ENCODE data around the gene FKBP15.
"Not testable (repeated sequence)": the region's sequence is repeated elsewhere in the genome, so short reads cannot be mapped to it uniquely, and the experiment has no call there.

Gene FKBP15

DNA sequence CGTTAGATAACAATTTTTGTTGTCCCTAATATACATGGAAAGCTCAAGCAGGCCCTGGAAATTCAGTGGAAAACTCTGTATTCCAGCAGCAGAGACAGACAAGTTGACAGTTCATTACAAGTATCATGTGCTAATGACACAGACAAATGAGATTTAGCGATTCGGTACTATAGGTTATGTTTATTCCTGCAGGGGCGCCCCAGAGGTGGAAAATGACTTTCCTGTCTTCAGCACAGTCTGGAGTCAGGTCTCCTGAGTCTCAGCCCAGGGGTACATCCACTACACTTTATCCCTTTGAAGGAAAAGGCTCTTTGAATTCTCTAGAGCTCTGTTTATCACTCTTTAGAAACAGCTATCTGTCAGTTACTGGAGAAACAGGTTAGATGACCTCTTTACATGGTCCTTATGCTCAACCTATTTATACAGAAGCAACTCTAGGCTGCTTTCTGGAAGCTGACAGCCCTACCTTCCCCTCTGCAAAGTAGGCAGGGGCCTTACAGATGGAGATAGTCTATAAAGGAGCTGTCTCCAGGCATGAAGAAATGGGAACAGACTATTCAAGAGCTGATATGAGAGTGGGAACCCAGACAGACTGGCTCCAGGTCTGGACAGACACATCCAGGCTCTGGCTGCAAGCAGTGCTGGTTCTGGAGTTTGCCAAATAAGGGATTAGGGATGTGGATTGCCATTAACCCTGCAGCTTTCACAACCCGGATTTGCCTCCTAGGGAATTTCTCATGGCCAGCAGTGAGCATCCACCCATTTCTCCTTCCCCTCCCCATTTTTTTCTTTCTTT, 77.4 kb downstream of the FKBP15 start:
- DNase-seq (ENCODE audit: low read depth): no peak

DNA sequence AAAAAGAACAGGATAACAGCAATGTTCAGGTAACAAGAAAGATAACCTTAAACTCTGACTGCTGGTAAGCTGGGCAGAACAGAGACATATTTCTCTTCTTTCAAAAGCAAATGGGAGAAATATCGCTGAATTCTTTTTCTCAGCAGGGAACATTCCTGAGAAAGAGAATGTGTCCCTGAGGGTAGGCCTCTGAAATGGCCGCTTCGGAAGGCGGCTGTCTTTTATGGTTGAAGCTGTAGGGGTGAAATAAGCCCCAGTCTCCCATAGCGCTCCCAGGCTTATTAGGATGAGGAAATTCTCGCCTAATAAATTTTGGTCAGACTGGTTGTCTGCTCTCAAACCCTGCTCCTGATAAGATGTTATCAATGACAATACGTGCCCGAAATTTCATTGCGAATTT, 80.2 kb downstream of the FKBP15 start:
- DNase-seq (ENCODE audit: low read depth): not testable (repeated sequence)

DNA sequence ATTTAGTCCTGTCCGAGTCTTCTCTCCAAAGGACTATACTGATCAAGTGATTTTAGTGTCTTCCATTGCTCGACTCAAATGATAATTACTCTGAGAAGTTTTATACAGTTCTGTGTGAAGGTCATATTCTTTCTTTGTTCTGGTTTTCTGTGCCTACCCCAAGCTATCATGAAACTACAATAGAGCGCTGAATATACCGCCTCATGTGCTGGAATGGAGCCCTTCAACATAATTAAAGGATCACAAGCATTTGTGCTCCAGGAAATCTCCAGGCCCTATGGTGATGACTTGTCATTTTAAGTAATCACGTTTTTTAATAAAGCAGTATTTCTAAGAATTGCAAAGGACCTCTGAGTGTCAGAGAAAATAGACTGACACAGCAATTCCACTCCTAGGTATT, 81.1 kb downstream of the FKBP15 start:
- no peak for DNase-seq (ENCODE audit: low read depth)

DNA sequence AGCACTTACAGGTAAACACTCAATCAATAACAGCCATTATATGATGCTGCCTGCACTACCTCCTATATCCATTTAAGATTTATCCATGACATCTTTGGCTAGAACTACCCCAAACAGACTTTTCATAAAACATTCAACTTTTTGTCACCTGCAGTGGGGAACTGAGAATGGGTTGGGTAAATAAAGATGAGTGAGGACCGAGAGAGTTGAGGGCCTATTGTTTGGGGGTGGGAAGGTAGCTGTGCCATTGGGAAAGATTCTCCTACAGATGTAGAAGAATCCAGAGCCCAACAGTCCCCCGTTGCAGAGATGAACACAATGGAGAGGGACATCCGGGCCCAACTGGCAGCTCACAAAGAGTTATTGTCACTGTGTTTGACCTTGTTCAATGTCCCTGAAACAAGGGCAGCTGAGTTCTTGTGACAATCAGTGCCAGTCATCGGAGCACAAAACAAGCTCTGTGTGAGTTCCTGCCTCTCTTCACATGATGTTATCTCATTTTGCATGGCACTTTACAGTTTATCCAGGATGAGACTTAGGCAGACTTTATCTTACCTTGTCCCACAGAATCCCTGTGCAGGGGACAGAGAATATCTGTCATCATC, 81.8 kb downstream of the FKBP15 start:
- no peak for DNase-seq (ENCODE audit: low read depth)

DNA sequence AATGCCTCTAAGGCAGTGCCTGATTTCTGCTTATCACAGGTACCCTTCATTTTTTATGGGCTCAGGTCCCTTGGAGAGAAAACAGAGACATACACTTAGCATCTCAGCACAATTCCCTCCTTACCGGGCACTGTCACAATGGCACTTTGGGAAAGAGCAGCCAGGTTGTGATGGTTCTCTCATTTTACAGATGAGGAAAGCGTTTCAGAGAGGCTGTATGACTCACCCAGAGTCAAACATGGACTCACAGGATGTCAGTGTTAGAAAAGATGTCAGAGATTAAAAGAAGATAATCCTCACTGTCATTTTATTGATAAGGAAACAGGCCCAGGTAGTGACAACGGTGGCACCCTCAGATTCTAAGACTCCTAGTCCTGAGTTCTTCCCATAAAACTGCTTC, 82.3 kb downstream of the FKBP15 start:
- no peak for DNase-seq (ENCODE audit: low read depth)

DNA sequence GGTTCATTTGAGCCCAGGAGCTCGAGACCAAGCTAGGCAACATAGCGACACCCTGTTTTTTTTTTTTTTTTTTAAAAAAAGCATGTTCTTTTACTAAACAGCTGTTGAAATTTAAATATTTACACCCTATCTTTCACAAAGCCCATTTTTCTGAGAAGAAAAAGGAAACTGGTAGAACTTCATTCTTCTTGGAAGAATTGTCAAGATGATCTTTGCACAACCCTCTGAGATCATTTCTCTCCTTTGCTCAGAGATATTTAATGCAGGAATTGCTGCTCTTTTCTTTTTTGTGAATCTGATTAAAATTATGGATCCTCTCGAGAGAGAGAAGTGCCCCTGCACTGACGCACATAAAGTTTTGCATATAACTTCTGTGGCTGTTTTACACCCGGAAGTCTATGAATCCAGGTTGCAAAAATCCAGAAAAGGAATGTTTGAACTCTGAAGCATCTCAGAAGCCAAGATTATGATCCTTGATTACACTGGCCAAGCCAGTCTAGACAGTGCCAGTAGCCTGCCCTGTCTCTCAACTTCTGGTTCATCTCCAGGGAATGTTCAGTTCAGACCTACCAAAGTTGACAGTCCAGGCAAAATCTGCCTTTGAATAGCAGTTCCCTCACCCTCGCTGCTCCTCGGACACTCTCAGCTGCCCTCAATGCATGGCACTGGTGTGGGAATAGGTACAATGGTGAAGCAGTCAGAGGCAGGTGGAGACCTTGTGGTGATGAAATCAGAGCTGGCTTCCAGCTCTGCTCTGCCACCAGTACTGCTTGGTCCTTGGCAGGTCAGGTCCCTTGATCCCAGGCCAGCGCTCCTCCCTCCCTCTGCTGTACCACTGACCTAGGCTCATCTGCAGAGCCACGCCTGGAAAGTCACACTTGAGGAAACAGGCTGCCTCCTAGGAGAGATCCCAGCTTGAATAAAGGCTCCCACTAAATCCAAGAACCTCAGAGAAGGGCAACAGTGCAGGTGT, 83.6 kb downstream of the FKBP15 start:
- DNase-seq (ENCODE audit: low read depth): no peak

DNA sequence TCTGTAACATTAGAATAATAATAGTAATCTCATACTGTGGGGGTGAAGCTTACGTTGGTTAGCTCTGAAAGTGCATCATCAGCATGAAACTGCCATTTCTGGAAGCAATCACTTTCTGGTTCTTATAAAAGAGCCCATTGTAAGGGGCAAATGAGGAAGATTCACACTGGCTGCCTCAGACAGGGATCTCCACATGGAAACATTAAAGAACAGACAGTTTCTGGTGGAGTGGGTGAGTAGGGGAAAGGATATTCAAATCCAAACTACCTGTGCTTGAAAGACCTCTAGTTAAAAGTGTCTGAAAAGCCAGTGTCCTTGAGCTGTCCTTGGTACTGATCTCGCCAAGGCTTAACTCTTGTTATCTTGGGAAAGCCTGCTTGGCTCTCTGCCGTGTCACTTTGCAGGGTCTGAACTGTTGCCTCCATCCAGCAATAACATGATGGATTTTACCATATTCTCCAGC, 89.4 kb downstream of the FKBP15 start:
- no peak for DNase-seq (ENCODE audit: low read depth)

- DNase-seq (ENCODE audit: low read depth): no peak
Measured at GRCh38 chr9:113129884-113130283, 91.2 kb downstream of the FKBP15 start.

DNA sequence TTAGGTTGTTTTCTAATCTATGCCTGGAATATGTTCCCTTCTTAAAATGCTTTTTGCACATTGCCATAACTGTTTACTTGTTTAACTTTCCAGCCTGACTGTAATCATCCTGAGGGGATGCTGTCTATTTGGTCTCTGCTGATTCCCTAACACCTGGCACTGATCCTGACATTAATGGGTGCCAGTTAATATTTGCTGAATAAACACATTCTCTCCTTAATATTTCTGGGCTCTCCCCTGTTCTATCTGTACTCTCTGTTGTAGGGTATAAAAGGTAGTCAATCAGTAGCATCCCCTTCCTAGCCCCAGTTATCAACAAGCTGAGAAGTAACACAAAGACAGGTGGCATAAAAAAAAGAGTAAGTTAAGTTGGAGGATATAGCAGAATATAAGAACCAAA, 91.6 kb downstream of the FKBP15 start:
- no peak for DNase-seq (ENCODE audit: low read depth)

DNA sequence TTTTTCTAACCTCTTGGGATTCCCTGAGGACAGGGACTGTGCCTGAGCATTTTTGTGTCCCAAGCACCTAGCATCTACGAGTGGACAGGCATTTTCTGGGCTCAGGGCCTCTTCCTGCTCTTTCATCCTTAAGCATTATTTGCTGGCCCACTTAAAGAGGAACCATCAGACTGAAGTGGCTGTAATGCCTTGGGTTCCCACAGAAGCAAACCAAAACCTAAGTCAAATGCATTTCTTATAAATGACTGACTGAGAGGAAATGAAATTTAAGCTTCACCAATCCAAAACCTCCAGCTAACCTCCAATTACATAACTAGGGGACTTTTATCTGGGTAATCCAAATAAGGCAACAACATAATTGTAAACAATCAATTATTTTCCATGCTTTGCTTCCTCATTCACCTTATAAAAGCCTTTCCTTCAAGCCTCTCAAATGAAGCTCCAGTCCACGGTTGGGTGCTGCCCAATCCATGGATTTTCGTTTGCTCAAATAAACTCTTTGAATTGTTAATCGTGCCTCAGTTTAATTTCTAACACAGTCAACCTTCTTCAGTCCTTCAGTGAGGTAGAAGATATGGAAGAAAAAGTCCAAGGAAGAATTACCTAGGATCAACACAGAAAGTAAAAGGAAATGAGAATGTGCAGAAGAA, 95.6 kb downstream of the FKBP15 start:
- no peak for DNase-seq (ENCODE audit: low read depth)

DNA sequence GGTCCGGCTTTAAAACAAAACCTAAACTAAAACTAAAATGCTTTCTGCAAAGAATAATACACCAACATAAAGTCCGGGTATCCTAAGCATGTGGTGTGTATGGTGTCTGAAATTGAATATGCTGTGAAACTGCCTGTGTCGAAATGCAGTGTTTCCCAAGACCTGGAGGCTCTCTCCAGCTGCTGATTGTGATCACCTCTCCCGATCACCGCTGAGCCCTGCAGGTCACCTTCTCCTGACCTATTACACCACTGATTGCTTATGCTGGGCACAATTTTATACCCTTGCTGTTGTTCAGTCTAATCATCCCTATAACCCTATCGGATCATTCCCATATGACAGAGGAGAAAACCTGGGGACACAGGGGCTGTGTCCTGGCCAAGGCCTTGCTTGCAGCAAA, 102.2 kb downstream of the FKBP15 start:
- DNase-seq (ENCODE audit: low read depth): not testable (repeated sequence)
